Activated naive CD4-positive, alpha-beta T cell treated with Interleukin-2 at 50 U/mL for 16 hours (primary cell): ENCODE data around the gene ZNF559.
"Not testable (repeated sequence)": the region's sequence is repeated elsewhere in the genome, so short reads cannot be mapped to it uniquely, and the experiment has no call there.

Experiments
- DNase-seq: peaks from one replicate; pipeline ENCODE4 v3.0.0-alpha.2; 2020

Gene ZNF559

DNA sequence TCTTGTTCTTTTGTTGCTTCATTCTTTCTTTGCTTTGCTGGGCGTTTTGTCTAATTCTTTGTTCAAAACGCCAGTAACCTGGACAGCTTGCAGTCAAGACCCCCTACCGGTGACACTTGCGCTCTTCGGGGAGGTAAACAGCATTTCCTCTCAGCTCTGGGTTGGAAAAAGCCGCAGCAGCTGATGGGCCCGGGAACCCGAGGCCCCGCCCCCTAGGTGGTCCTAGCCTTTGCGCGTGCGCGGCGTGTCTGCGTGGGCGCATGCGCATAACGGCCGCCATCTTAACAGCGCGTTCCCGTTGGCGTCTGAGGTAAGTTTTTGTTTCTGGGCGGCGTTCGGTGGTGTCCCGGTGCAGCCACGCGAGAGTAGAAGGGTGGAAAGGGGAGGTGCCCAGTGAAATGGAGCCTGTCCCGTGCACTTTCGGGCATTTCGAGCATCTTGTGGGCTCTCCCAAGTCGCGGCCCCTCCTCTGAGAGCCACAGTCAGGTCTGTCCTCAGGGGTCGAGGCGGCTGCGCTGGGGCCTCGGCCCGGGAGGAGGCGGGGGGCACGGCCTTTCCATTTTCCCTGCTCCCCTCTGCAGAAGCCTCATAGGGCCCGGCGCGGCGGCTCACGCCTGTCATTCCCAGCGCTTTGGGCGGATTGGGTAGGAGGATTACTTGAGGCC is at the start of gene ZNF559:
ZNF559 (plus strand) TSS at position 261 of the 665 bp plus-strand sequence. CDS start 14,371 bp downstream, outside the sequence.
- DNase-seq = peak; percentile 96

DNA sequence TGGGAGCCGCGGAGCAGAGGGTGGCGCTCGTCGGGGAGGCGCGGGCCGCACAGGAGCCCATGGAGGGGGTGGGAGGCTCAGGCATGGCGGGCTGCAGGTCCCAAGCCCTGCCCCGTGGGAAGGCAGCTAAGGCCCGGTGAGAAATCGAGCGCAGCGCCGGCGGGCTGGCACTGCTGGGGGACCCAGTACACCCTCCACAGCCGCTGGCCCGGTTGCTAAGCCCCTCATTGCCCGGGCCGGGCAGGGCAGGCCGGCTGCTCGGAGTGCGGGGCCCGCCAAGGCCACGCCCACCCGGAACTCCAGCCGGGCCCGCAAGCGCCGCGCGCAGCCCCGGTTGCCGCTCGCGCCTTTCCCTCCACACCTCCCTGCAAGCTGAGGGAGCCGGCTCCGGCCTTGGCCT is 40.5 kb upstream of the ZNF559 start:
- DNase-seq = not testable (repeated sequence)

DNA sequence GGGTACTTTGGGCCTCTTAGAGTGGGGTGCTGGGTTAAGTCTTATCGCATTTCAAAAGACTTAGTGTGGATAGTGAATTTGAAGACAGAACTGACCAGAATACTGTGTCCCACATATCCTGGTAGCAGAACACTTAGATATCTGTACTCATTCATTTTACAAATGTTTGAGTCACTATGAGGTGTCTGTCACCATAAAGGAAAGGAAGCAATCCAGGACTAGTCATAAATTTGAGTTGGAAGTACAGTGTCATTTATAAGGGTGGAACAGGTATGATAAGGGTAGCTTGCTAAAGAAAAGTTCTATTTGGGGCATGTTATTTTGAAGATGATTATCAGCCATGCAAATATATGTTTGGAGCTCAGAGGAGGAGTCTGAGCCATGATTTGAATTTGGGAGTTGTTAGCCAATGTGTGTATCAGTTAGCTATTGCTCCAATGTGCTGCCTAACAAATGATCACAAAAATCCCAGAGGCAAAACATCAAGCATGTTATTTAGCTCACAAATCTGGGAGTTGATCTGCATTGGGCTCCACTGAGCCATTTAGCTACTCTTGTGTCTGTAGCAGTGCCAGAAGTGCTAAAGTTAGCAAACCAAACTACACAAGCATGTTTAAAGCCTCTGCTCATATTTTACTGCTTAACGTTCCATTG is 34.6 kb upstream of the ZNF559 start:
- no peak for DNase-seq

- no peak for DNase-seq
Observed at GRCh38 chr19:9295411-9295849, 28.5 kb upstream of the ZNF559 start.

GRCh38 chr19:9296336-9296735 is 27.6 kb upstream of the ZNF559 start:
- DNase-seq = no peak

GRCh38 chr19:9306443-9306842 is 17.5 kb upstream of the ZNF559 start:
- DNase-seq = no peak

- no peak for DNase-seq
Observed at GRCh38 chr19:9308091-9308770, 15.7 kb upstream of the ZNF559 start.

DNA sequence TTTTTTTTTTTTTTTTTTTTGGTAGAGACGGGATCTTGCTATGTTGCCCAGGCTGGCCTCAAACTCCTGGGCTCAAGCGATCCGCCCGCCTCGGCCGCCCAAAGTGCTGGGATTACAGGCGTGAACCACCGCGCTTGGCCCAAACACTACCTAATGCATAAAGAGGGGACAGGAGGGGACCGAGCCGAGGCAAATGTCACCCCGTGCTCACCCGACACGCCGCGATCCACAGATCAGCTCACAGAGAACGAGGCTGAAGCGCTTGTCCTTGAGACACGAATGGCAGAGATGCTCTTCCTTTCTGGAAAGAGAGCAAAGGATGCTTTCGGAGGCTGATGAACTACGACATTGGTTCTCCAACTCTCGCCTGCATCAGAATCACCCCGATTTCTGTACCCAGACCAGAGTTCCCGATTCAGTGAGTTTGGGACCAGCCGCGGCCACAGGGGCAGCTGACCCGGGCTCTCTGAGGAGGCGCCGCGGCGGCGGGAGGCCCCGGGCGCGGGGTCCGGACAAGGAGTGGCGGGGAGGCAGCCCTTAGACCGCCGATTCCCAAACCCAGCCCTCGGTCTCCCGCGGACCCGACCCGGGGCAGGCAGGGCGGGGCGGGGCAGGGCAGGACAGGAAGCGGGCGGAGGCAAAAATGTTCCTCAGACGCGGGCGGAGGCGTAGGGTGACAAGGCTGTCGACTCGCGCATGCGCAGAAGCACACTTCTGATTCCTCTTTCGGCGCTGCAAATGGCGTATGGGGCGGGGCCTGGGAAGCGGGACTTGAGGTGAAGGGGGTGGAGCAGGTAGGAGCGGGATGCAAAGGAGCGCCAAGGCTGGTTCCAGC is 14.6 kb upstream of the ZNF559 start, which contains the start of gene ZNF699:
ZNF699 (minus strand) TSS at position 700 of the 835 bp plus-strand sequence. CDS start 4,719 bp downstream, outside the sequence.
- peak; percentile 99 for DNase-seq

DNA sequence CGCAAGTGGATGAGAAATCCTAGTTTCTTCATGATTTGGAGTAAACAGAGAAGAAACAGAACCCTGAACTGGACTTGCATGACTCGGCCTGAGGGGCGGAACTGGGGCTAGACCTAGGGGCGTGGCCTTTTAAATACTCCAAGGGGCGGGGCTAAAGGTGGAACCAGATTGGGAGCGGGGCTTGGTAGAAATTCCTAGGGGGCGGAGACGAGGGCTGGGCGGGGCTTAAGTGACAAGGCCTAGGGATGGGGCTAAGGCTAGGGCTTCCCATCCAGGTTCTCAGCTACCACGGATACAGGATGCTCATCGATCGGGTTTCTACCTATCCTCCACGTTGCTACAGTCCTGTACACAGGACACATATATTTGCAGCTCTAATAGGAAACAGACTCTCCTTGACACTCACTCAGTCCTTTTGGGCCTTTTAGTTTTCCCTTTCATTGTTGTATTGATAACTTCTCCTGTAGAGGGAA is 14.0 kb upstream of the ZNF559 start:
- no peak for DNase-seq

- DNase-seq = no peak
Observed at GRCh38 chr19:9313756-9314155, 10.2 kb upstream of the ZNF559 start.

GRCh38 chr19:9321338-9321737 is 2.6 kb upstream of the ZNF559 start:
- no peak for DNase-seq

- not testable (repeated sequence) for DNase-seq
Observed at GRCh38 chr19:9321756-9322155, 2.2 kb upstream of the ZNF559 start.

GRCh38 chr19:9322201-9322600 is 1.8 kb upstream of the ZNF559 start:
- not testable (repeated sequence) for DNase-seq

GRCh38 chr19:9323557-9323918 is 441 bp upstream of the ZNF559 start:
- DNase-seq = peak; percentile 49

GRCh38 chr19:9324584-9324962 is 594 bp downstream of the ZNF559 start:
- DNase-seq = no peak

- DNase-seq = no peak
Observed at GRCh38 chr19:9329999-9330398, 6.0 kb downstream of the ZNF559 start.

DNA sequence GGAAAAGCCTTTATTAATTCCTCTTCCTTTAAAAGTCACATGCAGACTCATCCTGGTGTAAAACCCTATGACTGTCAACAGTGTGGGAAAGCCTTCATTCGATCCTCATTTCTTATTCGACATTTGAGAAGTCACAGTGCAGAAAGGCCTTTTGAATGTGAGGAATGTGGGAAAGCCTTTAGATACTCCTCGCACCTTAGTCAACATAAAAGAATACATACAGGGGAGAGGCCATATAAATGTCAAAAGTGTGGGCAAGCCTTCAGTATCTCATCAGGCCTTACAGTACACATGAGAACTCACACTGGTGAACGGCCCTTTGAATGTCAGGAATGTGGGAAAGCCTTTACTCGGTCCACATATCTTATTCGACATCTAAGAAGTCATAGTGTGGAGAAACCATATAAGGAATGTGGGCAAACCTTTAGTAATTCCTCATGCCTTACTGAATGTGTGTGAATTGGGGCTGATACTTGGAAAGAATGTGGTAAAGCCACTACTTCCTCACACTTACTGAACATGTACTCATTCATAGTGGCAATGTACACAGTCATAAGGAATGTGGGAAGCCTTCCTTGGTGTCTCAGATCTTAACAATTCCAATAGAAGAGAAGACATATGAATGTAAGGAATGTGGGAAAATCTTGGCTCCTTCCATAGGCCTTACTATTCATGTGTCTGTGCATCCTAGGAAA is 18.8 kb downstream of the ZNF559 start:
- DNase-seq = no peak

GRCh38 chr19:9345005-9345404 is 21.0 kb downstream of the ZNF559 start:
- no peak for DNase-seq

DNA sequence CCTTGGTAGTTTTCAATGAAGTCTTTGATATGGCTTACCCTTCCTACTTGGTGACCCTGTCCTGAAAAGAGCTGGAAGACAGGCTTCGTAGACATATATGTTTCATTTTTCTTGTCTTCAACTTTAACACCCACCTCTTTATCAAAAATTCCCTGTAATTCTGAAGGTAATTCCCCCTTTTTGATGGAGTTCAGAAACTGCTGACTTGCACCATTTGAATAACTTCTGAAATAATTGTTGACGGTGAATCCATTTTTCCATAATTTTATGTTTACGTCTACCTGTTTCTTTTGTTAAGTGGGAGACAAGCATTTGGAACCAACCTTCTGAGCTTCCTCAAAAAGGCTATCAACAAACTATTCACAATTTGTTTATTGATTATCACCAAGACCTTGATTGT is 24.3 kb downstream of the ZNF559 start:
- no peak for DNase-seq

DNA sequence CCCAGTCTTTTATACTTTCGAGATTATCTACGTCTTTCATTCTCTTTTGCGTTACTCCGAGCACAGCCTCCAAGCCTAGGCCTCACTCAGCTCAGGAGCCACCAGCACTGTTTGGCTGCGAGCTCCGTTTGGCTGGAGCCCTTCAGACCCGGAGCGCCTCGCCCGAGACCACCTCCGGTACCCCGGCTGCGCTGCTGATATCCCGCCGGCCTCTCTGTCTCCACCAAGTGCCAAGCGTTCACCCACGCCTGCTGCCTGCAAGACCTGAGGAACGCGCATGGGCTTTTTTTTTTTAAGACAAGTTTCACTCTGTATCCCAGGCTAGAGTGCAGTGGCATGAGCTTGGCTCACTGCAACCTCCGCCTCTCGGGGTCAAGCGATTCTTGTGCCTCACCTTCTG is 24.7 kb downstream of the ZNF559 start:
- no peak for DNase-seq

DNA sequence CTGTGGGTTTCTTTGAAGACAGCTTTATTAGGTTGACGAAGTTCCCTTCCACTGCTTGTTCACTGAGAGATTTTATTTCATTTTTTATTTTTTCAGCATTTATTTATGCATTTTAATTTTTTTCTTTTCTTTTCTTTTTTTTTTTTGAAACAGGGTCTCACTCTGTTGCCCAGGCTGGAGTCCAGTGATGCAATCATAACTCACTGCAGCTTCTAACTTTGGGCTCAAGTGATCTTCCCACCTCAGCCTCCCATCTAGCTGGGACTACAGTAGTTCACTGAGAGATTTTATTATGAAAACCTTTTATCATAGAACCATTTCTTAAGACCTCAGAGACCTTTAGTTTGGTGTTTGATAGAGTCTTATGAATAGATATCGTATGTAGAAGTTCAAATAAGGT is 28.5 kb downstream of the ZNF559 start:
- DNase-seq = no peak

GRCh38 chr19:9353011-9353410 is 29.0 kb downstream of the ZNF559 start:
- no peak for DNase-seq
